HEK293 (cell line): ENCODE results near the gene RB1.

Experiments
- CTCF ChIA-PET: fragments of 350-600 bp; formaldehyde crosslinking; extraction: SDS; loops from one replicate; lab custom pipeline; 2021; ENCODE audit warnings: antibody characterized with exemption; lab: Yijun Ruan, JAX
- POLR2A ChIA-PET: fragments of 300-600 bp; formaldehyde crosslinking; extraction: SDS; loops from one replicate; lab custom pipeline; 2020; ENCODE audit warnings: antibody characterized with exemption, inconsistent platforms; lab: Yijun Ruan, JAX
- H3K27ac ChIP-seq: fragments of 200-500 bp; sonication (Bioruptor generic); 2 replicates; pipeline ENCODE4 v1.5.1; 2014; ENCODE audit warnings: low read depth, low read length, control low read depth, inconsistent platforms; ENCODE audit errors: extremely low read depth
- H3K36me3 ChIP-seq, 2 experiments: fragments of 200-500 bp in 1 of 2; sonication (Bioruptor generic) in 1 of 2; 1 replicate in 1 of 2; 2 replicates in 1 of 2; pipeline ENCODE4 v1.5.1; 2014 to 2017; ENCODE audit warnings: inconsistent platforms in 2 of 2, low read length in 2 of 2; ENCODE audit not compliant: control insufficient read depth in 2 of 2, insufficient read depth in 1 of 2
- H3K4me1 ChIP-seq: fragments of 200-500 bp; sonication (Bioruptor generic); 2 replicates; pipeline ENCODE4 v1.5.1; 2014; ENCODE audit warnings: mild to moderate bottlenecking, low read length, inconsistent platforms; ENCODE audit not compliant: control insufficient read depth, insufficient read depth
- H3K4me3 ChIP-seq: 2 replicates; pipeline ENCODE4 v1.5.1; 2011; ENCODE audit warnings: low read depth, mild to moderate bottlenecking, control low read depth, low read length, moderate library complexity
- H3K9me3 ChIP-seq: fragments of 200-500 bp; sonication (Bioruptor generic); 2 replicates; pipeline ENCODE4 v1.5.1; 2014; ENCODE audit warnings: low read depth, low read length, inconsistent platforms; ENCODE audit not compliant: control insufficient read depth, insufficient read depth
- FEZF1 ChIP-seq: fragments of 450-650 bp; formaldehyde crosslinking; IDR thresholded peaks from 2 replicates; pipeline ENCODE4 v1.5.1; 2016; ENCODE audit warnings: missing biosample characterization, missing genetic modification characterization
- KLF10 ChIP-seq: fragments of 450-650 bp; IDR thresholded peaks from 2 replicates; pipeline ENCODE4 v1.5.1; 2018; ENCODE audit warnings: missing biosample characterization, mild to moderate bottlenecking, missing genetic modification characterization
- MZF1 ChIP-seq: fragments of 450-650 bp; formaldehyde crosslinking; IDR thresholded peaks from 2 replicates; pipeline ENCODE4 v1.5.1; 2017; ENCODE audit warnings: missing biosample characterization, missing genetic modification characterization, borderline replicate concordance
- OVOL3 ChIP-seq: fragments of 450-650 bp; formaldehyde crosslinking; IDR thresholded peaks from 2 replicates; pipeline ENCODE4 v1.5.1; 2016; ENCODE audit warnings: missing biosample characterization, missing genetic modification characterization
- SCRT2 ChIP-seq: fragments of 450-650 bp; formaldehyde crosslinking; IDR thresholded peaks from 2 replicates; pipeline ENCODE4 v1.5.1; 2016; ENCODE audit warnings: missing biosample characterization, missing genetic modification characterization
- SP7 ChIP-seq: fragments of 450-650 bp; formaldehyde crosslinking; IDR thresholded peaks from 2 replicates; pipeline ENCODE4 v1.5.1; 2016; ENCODE audit warnings: missing biosample characterization, missing genetic modification characterization
- TCF7L2 ChIP-seq: IDR thresholded peaks from 2 replicates; pipeline ENCODE4 v1.6.1; 2011; ENCODE audit warnings: low read depth, mild to moderate bottlenecking, inconsistent platforms, low read length, moderate library complexity, borderline replicate concordance
- ZNF174 ChIP-seq: fragments of 450-650 bp; formaldehyde crosslinking; IDR thresholded peaks from 2 replicates; pipeline ENCODE4 v1.5.0; 2017; ENCODE audit warnings: missing biosample characterization, mild to moderate bottlenecking, missing genetic modification characterization
- ZNF239 ChIP-seq: fragments of 450-650 bp; formaldehyde crosslinking; IDR thresholded peaks from 2 replicates; pipeline ENCODE4 v1.5.1; 2016; ENCODE audit warnings: missing biosample characterization, missing genetic modification characterization
- ZNF266 ChIP-seq: fragments of 450-650 bp; formaldehyde crosslinking; IDR thresholded peaks from 2 replicates; pipeline ENCODE4 v1.5.1; 2016; ENCODE audit warnings: missing biosample characterization, missing genetic modification characterization, low read depth
- ZNF37A ChIP-seq: fragments of 450-650 bp; IDR thresholded peaks from 2 replicates; pipeline ENCODE4 v1.5.1; 2018; ENCODE audit warnings: missing biosample characterization, missing genetic modification characterization
- ZNF391 ChIP-seq: fragments of 450-650 bp; formaldehyde crosslinking; IDR thresholded peaks from 2 replicates; pipeline ENCODE4 v1.5.1; 2016; ENCODE audit warnings: low read depth, missing biosample characterization, missing genetic modification characterization, borderline replicate concordance
- ZNF621 ChIP-seq: fragments of 450-650 bp; formaldehyde crosslinking; IDR thresholded peaks from 2 replicates; pipeline ENCODE4 v1.5.1; 2017; ENCODE audit warnings: missing biosample characterization, missing genetic modification characterization
- ZNF623 ChIP-seq: fragments of 450-650 bp; formaldehyde crosslinking; IDR thresholded peaks from 2 replicates; pipeline ENCODE4 v1.5.1; 2016; ENCODE audit warnings: missing biosample characterization, missing genetic modification characterization
- ZNF624 ChIP-seq: fragments of 450-650 bp; formaldehyde crosslinking; IDR thresholded peaks from 2 replicates; pipeline ENCODE4 v1.5.1; 2017; ENCODE audit warnings: missing biosample characterization, missing genetic modification characterization
- ZNF701 ChIP-seq: fragments of 450-650 bp; formaldehyde crosslinking; IDR thresholded peaks from 2 replicates; pipeline ENCODE4 v1.5.1; 2016; ENCODE audit warnings: missing biosample characterization, missing genetic modification characterization
- ZNF837 ChIP-seq: fragments of 450-650 bp; formaldehyde crosslinking; IDR thresholded peaks from 2 replicates; pipeline ENCODE4 v1.5.1; 2016; ENCODE audit warnings: missing biosample characterization, missing genetic modification characterization
- TF ChIP-seq, protein P1 (sequence below): fragments of 450-650 bp; formaldehyde crosslinking; conservative IDR thresholded peaks from 2 replicates; pipeline ENCODE4 v1.5.1; 2016; ENCODE audit warnings: low read depth, missing biosample characterization, missing genetic modification characterization
- TF ChIP-seq, protein P2 (sequence below): fragments of 450-650 bp; formaldehyde crosslinking; IDR thresholded peaks from 2 replicates; pipeline ENCODE4 v1.5.1; 2016; ENCODE audit warnings: missing biosample characterization, missing genetic modification characterization, borderline replicate concordance
- TF ChIP-seq, protein P3 (sequence below): fragments of 450-650 bp; formaldehyde crosslinking; IDR thresholded peaks from 2 replicates; pipeline ENCODE4 v1.5.1; 2016; ENCODE audit warnings: missing biosample characterization, missing genetic modification characterization
- TF ChIP-seq, protein P4 (sequence below): fragments of 450-650 bp; formaldehyde crosslinking; IDR thresholded peaks from 2 replicates; pipeline ENCODE4; 2016; ENCODE audit warnings: missing biosample characterization, missing genetic modification characterization
- TF ChIP-seq, protein P5 (sequence below): fragments of 450-650 bp; formaldehyde crosslinking; IDR thresholded peaks from 2 replicates; pipeline ENCODE4 v1.5.1; 2016; ENCODE audit warnings: missing biosample characterization, missing genetic modification characterization
- TF ChIP-seq, protein P6 (sequence below): fragments of 450-650 bp; formaldehyde crosslinking; IDR thresholded peaks from 2 replicates; pipeline ENCODE4 v1.5.1; 2016; ENCODE audit warnings: missing biosample characterization, missing genetic modification characterization, borderline replicate concordance

Gene RB1

DNA sequence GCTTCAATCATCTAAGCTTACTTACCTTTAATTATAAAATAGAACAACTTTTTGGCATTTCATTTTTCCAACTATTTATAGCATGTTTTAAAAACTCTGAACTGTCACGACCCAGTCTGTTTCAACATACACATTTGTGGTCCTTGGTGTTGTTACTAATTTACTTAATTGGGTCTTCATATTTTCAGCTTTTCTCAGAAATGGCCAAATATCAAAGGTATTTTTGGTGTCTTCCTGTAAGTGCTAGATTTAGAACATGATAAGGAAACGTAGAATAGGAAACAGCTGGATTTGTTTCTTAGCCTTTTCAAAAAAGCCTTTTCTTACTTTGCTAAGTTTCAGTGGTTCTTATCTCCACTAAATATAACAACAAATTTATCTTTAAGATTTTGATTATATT lies 97.9 kb downstream of the RB1 start (continued):
- TF ChIP-seq, protein P1, sequence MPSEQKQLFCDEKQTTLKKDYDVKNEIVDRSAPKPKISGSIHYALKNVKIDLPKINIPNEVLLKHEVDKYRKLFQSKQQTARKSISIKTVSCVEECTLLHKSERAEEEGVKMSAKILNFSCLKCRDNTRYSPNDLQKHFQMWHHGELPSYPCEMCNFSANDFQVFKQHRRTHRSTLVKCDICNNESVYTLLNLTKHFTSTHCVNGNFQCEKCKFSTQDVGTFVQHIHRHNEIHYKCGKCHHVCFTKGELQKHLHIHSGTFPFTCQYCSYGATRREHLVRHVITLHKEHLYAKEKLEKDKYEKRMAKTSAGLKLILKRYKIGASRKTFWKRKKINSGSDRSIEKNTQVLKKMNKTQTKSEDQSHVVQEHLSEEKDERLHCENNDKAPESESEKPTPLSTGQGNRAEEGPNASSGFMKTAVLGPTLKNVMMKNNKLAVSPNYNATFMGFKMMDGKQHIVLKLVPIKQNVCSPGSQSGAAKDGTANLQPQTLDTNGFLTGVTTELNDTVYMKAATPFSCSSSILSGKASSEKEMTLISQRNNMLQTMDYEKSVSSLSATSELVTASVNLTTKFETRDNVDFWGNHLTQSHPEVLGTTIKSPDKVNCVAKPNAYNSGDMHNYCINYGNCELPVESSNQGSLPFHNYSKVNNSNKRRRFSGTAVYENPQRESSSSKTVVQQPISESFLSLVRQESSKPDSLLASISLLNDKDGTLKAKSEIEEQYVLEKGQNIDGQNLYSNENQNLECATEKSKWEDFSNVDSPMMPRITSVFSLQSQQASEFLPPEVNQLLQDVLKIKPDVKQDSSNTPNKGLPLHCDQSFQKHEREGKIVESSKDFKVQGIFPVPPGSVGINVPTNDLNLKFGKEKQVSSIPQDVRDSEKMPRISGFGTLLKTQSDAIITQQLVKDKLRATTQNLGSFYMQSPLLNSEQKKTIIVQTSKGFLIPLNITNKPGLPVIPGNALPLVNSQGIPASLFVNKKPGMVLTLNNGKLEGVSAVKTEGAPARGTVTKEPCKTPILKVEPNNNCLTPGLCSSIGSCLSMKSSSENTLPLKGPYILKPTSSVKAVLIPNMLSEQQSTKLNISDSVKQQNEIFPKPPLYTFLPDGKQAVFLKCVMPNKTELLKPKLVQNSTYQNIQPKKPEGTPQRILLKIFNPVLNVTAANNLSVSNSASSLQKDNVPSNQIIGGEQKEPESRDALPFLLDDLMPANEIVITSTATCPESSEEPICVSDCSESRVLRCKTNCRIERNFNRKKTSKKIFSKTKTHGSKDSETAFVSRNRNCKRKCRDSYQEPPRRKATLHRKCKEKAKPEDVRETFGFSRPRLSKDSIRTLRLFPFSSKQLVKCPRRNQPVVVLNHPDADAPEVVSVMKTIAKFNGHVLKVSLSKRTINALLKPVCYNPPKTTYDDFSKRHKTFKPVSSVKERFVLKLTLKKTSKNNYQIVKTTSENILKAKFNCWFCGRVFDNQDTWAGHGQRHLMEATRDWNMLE (tag by site-specific recombination) = no peak
- TF ChIP-seq, protein P2, sequence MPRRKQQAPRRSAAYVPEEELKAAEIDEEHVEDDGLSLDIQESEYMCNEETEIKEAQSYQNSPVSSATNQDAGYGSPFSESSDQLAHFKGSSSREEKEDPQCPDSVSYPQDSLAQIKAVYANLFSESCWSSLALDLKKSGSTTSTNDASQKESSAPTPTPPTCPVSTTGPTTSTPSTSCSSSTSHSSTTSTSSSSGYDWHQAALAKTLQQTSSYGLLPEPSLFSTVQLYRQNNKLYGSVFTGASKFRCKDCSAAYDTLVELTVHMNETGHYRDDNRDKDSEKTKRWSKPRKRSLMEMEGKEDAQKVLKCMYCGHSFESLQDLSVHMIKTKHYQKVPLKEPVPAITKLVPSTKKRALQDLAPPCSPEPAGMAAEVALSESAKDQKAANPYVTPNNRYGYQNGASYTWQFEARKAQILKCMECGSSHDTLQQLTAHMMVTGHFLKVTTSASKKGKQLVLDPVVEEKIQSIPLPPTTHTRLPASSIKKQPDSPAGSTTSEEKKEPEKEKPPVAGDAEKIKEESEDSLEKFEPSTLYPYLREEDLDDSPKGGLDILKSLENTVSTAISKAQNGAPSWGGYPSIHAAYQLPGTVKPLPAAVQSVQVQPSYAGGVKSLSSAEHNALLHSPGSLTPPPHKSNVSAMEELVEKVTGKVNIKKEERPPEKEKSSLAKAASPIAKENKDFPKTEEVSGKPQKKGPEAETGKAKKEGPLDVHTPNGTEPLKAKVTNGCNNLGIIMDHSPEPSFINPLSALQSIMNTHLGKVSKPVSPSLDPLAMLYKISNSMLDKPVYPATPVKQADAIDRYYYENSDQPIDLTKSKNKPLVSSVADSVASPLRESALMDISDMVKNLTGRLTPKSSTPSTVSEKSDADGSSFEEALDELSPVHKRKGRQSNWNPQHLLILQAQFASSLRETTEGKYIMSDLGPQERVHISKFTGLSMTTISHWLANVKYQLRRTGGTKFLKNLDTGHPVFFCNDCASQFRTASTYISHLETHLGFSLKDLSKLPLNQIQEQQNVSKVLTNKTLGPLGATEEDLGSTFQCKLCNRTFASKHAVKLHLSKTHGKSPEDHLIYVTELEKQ (tag by site-specific recombination) = no peak
- TF ChIP-seq, protein P3, sequence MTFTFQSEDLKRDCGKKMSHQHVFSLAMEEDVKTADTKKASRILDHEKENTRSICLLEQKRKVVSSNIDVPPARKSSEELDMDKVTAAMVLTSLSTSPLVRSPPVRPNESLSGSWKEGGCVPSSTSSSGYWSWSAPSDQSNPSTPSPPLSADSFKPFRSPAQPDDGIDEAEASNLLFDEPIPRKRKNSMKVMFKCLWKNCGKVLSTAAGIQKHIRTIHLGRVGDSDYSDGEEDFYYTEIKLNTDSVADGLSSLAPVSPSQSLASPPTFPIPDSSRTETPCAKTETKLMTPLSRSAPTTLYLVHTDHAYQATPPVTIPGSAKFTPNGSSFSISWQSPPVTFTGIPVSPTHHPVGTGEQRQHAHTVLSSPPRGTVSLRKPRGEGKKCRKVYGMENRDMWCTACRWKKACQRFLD (tag by site-specific recombination) = no peak
- TF ChIP-seq MZF1 (tag by site-specific recombination) (no peak), ZNF239 (tag by site-specific recombination) (no peak)
- TF ChIP-seq, protein P4, sequence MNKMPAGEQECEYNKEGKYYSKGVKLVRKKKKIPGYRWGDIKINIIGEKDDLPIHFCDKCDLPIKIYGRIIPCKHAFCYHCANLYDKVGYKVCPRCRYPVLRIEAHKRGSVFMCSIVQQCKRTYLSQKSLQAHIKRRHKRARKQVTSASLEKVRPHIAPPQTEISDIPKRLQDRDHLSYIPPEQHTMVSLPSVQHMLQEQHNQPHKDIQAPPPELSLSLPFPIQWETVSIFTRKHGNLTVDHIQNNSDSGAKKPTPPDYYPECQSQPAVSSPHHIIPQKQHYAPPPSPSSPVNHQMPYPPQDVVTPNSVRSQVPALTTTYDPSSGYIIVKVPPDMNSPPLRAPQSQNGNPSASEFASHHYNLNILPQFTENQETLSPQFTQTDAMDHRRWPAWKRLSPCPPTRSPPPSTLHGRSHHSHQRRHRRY = no peak

DNA sequence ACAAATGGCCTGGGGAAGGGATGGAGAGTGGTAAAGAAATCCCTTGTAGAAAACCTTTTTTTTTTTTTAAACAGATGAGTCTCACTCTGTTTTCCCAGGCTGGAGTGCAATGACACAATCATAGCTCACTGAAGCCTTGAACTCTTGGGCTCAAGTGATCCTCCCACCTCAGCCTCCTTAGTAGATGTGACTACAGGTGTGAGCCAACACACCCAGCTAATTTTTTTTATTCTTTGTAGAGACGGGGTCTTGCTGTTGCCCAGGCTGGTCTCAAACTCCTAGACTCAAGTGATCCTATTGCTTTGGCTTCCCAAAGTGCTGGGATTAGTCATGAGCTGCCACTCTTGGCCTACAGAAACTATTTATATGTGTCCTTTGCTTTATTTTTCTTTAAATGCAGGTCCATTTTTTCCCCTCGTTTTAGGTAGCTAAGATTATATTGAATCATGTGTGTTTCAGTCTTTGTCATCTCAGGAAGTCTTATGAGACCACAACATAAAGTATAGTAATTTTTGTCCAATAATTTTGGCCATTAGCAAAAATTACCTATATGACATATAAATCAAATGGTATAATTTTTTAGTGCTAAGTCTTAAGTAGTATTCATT lies 98.9 kb downstream of the RB1 start:
- Histone ChIP-seq H3K36me3 (no peaks in the 10 kb centered on the region), H3K27ac (no peak overlapping the region), H3K4me3 (no peak overlapping the region), H3K9me3 (no peaks in the 10 kb centered on the region), H3K4me1 (peaks cover 17% of the 10 kb centered on the region)
- ChIA-PET POLR2A (no interaction called here), CTCF (no interaction called here)
- TF ChIP-seq FEZF1 (no peak), ZNF621 (tag by site-specific recombination) (no peak), SCRT2 (tag by site-specific recombination) (no peak), ZNF174 (tag by site-specific recombination) (no peak), KLF10 (tag by site-specific recombination) (no peak), SP7 (no peak), ZNF701 (tag by site-specific recombination) (no peak), ZNF623 (no peak), TCF7L2 (no peak), ZNF624 (no peak), ZNF37A (tag by site-specific recombination) (no peak), ZNF391 (tag by site-specific recombination) (no peak), OVOL3 (tag by site-specific recombination) (no peak), ZNF837 (tag by site-specific recombination) (no peak), ZNF266 (tag by site-specific recombination) (no peak)
- TF ChIP-seq, protein P5, sequence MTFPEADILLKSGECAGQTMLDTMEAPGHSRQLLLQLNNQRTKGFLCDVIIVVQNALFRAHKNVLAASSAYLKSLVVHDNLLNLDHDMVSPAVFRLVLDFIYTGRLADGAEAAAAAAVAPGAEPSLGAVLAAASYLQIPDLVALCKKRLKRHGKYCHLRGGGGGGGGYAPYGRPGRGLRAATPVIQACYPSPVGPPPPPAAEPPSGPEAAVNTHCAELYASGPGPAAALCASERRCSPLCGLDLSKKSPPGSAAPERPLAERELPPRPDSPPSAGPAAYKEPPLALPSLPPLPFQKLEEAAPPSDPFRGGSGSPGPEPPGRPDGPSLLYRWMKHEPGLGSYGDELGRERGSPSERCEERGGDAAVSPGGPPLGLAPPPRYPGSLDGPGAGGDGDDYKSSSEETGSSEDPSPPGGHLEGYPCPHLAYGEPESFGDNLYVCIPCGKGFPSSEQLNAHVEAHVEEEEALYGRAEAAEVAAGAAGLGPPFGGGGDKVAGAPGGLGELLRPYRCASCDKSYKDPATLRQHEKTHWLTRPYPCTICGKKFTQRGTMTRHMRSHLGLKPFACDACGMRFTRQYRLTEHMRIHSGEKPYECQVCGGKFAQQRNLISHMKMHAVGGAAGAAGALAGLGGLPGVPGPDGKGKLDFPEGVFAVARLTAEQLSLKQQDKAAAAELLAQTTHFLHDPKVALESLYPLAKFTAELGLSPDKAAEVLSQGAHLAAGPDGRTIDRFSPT (tag by site-specific recombination) = no peak
- TF ChIP-seq, protein P6, sequence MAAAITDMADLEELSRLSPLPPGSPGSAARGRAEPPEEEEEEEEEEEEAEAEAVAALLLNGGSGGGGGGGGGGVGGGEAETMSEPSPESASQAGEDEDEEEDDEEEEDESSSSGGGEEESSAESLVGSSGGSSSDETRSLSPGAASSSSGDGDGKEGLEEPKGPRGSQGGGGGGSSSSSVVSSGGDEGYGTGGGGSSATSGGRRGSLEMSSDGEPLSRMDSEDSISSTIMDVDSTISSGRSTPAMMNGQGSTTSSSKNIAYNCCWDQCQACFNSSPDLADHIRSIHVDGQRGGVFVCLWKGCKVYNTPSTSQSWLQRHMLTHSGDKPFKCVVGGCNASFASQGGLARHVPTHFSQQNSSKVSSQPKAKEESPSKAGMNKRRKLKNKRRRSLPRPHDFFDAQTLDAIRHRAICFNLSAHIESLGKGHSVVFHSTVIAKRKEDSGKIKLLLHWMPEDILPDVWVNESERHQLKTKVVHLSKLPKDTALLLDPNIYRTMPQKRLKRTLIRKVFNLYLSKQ (tag by site-specific recombination) = no peak
